HG02852 (cell line): ENCODE results near the gene UBE2F.

ENCODE experiments used
- ATAC-seq: cut with Tn5 transposase; IDR thresholded peaks from one replicate; pipeline ENCODE4 v1.9.1; 2021; ENCODE audit warnings: mild to moderate bottlenecking, moderate library complexity; ENCODE audit not compliant: unreplicated experiment

The UBE2F gene

GRCh38 chr2:237966565-237967462, at the start of gene UBE2F:
UBE2F (plus strand) TSS chr2:237967014; CDS start chr2:237973108, 6,094 bp downstream.
- ATAC-seq = peak; percentile 94

- no peak for ATAC-seq
Observed at GRCh38 chr2:237917696-237918374, 49.0 kb upstream of the UBE2F start.

GRCh38 chr2:237919593-237919992, 47.2 kb upstream of the UBE2F start:
- no peak for ATAC-seq

GRCh38 chr2:237920673-237921072, 46.1 kb upstream of the UBE2F start:
- no peak for ATAC-seq

GRCh38 chr2:237921967-237922492, 44.8 kb upstream of the UBE2F start:
- no peak for ATAC-seq

GRCh38 chr2:237922641-237923361, 44.0 kb upstream of the UBE2F start:
- ATAC-seq = no peak

GRCh38 chr2:237923481-237924163, 43.2 kb upstream of the UBE2F start:
- peak; percentile 69 for ATAC-seq

- ATAC-seq = no peak
Observed at GRCh38 chr2:237924164-237924534, 42.7 kb upstream of the UBE2F start.

GRCh38 chr2:237927135-237927534, 39.7 kb upstream of the UBE2F start:
- no peak for ATAC-seq

- ATAC-seq = no peak
Observed at GRCh38 chr2:237927986-237928385, 38.8 kb upstream of the UBE2F start.

GRCh38 chr2:237929979-237930378, 36.8 kb upstream of the UBE2F start:
- no peak for ATAC-seq

- no peak for ATAC-seq
Observed at GRCh38 chr2:237931205-237931721, 35.6 kb upstream of the UBE2F start.

GRCh38 chr2:237932731-237933131, 34.1 kb upstream of the UBE2F start:
- ATAC-seq = no peak

- ATAC-seq = no peak
Observed at GRCh38 chr2:237934186-237934585, 32.6 kb upstream of the UBE2F start.

- ATAC-seq = no peak
Observed at GRCh38 chr2:237935740-237936452, 30.9 kb upstream of the UBE2F start.

- no peak for ATAC-seq
Observed at GRCh38 chr2:237939251-237939650, 27.6 kb upstream of the UBE2F start.

- no peak for ATAC-seq
Observed at GRCh38 chr2:237940828-237941227, 26.0 kb upstream of the UBE2F start.

GRCh38 chr2:237941239-237941638, 25.6 kb upstream of the UBE2F start:
- no peak for ATAC-seq

GRCh38 chr2:237942513-237942899, 24.3 kb upstream of the UBE2F start:
- no peak for ATAC-seq
